GM21825 (cell line): ENCODE data around the gene PROB1.
"Not testable (repeated sequence)": the region's sequence is repeated elsewhere in the genome, so short reads cannot be mapped to it uniquely, and the experiment has no call there.

Source experiments
- ATAC-seq: cut with Tn5 transposase; IDR thresholded peaks from one replicate; pipeline ENCODE4 v1.9.1; 2021; ENCODE audit warnings: mild to moderate bottlenecking, moderate library complexity; ENCODE audit not compliant: unreplicated experiment

PROB1 gene

GRCh38 chr5:139379626-139380449, 15.1 kb downstream of the PROB1 start:
- ATAC-seq: no peak

GRCh38 chr5:139378941-139379361, 16.0 kb downstream of the PROB1 start:
- no peak for ATAC-seq

- ATAC-seq: no peak
Measured at GRCh38 chr5:139378101-139378825, 16.6 kb downstream of the PROB1 start.

GRCh38 chr5:139377226-139377625, 17.7 kb downstream of the PROB1 start:
- ATAC-seq: no peak

GRCh38 chr5:139376364-139376763, 18.5 kb downstream of the PROB1 start:
- no peak for ATAC-seq

- no peak for ATAC-seq
Measured at GRCh38 chr5:139374909-139375308, 20.0 kb downstream of the PROB1 start.

- ATAC-seq: no peak
Measured at GRCh38 chr5:139371482-139372435, 23.1 kb downstream of the PROB1 start.

- no peak for ATAC-seq
Measured at GRCh38 chr5:139369181-139369580, 25.7 kb downstream of the PROB1 start.

- no peak for ATAC-seq
Measured at GRCh38 chr5:139368613-139369012, 26.3 kb downstream of the PROB1 start.

- ATAC-seq: no peak
Measured at GRCh38 chr5:139364466-139364865, 30.4 kb downstream of the PROB1 start.

GRCh38 chr5:139363937-139364336, 31.0 kb downstream of the PROB1 start:
- ATAC-seq: no peak

- no peak for ATAC-seq
Measured at GRCh38 chr5:139361835-139362429, 33.0 kb downstream of the PROB1 start.

GRCh38 chr5:139360384-139360783, 34.5 kb downstream of the PROB1 start:
- no peak for ATAC-seq

GRCh38 chr5:139358064-139358463, 36.8 kb downstream of the PROB1 start:
- no peak for ATAC-seq

GRCh38 chr5:139355900-139356299, 39.0 kb downstream of the PROB1 start:
- not testable (repeated sequence) for ATAC-seq

- no peak for ATAC-seq
Measured at GRCh38 chr5:139354186-139354585, 40.7 kb downstream of the PROB1 start.

- not testable (repeated sequence) for ATAC-seq
Measured at GRCh38 chr5:139347863-139348262, 47.0 kb downstream of the PROB1 start.

- ATAC-seq: not testable (repeated sequence)
Measured at GRCh38 chr5:139345442-139345841, 49.5 kb downstream of the PROB1 start.

- no peak for ATAC-seq
Measured at GRCh38 chr5:139344177-139344576, 50.7 kb downstream of the PROB1 start.

GRCh38 chr5:139343476-139343875, 51.4 kb downstream of the PROB1 start:
- no peak for ATAC-seq

- ATAC-seq: peak; percentile 49
Measured at GRCh38 chr5:139342423-139342723, 52.5 kb downstream of the PROB1 start.
